ENCODE results near the gene RTL9.

The RTL9 gene

GRCh38 chrX:110407910-110408545 is 49.4 kb downstream of the RTL9 start:
- peak; percentile 4 to 15 for DNase-seq
